Body of pancreas (tissue), 4 donors: Measurements from ENCODE around the gene MPV17L2.

ENCODE experiments used
- CTCF ChIP-seq, 7 experiments: fragments of 450-650 bp in 4 of 7; fragments of 200-600 bp in 3 of 7; sonication (generic) in 3 of 7; IDR thresholded peaks; one replicate each; pipeline ENCODE4 v1.5.1; 2016 to 2019; ENCODE audit warnings: antibody characterized with exemption in 7 of 7
- POLR2A ChIP-seq, 3 donors: fragments of 450-650 bp; IDR thresholded peaks; one replicate each; pipeline ENCODE4 v1.6.1; 2016; ENCODE audit warnings: antibody characterized with exemption in 3 of 3, mild to moderate bottlenecking in 2 of 3

- no peak for TF ChIP-seq CTCF (IDR thresholded peaks at IDR 0.05)
- no peak for TF ChIP-seq POLR2A (IDR thresholded peaks at IDR 0.05)
These were observed 34.8 kb downstream of the MPV17L2 start for GRCh38 chr19:18227781-18228271.
